AG04449 (cell line): ENCODE data around the gene IQCK.

Source experiments
- CTCF ChIA-PET: fragments of 350-600 bp; formaldehyde crosslinking; extraction: SDS; loops from one replicate; lab custom pipeline; 2021; ENCODE audit warnings: antibody characterized with exemption; lab: Yijun Ruan, JAX
- POLR2A ChIA-PET: fragments of 400-600, 350-600 bp; formaldehyde crosslinking; extraction: SDS; loops from one replicate; lab custom pipeline; 2020; ENCODE audit warnings: antibody characterized with exemption, inconsistent platforms; lab: Yijun Ruan, JAX
- DNase-seq: peaks from one replicate; pipeline ENCODE4 v3.0.0-alpha.2; 2010; ENCODE audit warnings: low read depth, low spot score
- H3K4me3 ChIP-seq: 2 replicates; pipeline ENCODE4 v1.5.1; 2011; ENCODE audit warnings: low read depth, mild to moderate bottlenecking, control low read depth, low read length
- TF ChIP-seq, protein P1 (sequence below): IDR thresholded peaks from one replicate; pipeline ENCODE4 v1.5.1; 2011; ENCODE audit warnings: mild to moderate bottlenecking, moderate library complexity, low read length, control low read depth, inconsistent platforms; ENCODE audit not compliant: insufficient read depth; ENCODE audit errors: missing control alignments

The IQCK gene

DNA sequence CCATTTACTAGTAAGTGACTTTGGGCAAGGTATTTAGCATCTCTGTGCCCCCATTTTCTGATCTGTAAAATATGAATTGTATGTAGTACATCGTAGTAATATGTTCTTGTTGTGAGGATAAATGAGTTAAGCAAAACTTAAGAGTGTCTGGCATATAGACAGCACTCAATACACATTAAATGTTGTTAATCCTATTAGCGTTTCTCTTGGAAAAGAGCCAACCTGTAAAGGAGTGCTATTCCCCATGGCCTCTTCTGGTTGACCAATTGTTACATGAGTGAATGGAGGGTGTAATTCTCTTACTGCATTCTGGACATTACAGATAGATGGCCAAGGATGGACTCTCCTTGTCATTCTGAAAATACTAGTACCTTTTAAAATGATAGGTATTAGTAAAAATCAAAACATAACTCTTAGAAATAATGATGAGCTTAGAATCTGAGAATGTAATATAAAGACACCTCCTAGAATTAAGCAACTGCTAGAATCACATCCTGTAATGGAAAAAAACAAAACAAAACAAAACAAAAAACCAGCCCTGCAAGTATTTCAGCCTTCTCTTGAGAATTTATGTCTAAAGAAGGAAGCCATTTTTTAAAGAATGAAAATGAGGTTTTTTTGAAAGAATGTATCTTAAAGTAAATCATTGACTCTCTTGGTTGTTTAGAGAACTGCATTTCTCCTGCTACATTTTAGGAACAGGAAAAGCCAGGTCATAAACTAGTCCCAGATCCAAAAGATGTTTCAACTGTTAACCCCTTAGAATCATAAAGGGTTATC lies 30.5 kb downstream of the IQCK start:
- no peak overlapping the region for H3K4me3 ChIP-seq
- no peak for DNase-seq
- TF ChIP-seq, protein P1, sequence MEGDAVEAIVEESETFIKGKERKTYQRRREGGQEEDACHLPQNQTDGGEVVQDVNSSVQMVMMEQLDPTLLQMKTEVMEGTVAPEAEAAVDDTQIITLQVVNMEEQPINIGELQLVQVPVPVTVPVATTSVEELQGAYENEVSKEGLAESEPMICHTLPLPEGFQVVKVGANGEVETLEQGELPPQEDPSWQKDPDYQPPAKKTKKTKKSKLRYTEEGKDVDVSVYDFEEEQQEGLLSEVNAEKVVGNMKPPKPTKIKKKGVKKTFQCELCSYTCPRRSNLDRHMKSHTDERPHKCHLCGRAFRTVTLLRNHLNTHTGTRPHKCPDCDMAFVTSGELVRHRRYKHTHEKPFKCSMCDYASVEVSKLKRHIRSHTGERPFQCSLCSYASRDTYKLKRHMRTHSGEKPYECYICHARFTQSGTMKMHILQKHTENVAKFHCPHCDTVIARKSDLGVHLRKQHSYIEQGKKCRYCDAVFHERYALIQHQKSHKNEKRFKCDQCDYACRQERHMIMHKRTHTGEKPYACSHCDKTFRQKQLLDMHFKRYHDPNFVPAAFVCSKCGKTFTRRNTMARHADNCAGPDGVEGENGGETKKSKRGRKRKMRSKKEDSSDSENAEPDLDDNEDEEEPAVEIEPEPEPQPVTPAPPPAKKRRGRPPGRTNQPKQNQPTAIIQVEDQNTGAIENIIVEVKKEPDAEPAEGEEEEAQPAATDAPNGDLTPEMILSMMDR, result no peak
- ChIA-PET CTCF (interaction anchor here (0.6 to 1.0 kb wide), 2 partner anchors 76 to 138 kb away, joined by 3 read pairs; no protein-coding TSS in a partner anchor), POLR2A (no interaction called here)

GRCh38 chr16:19749571-19750080 lies 31.6 kb downstream of the IQCK start:
- TF ChIP-seq, protein P1, result no peak
- ChIA-PET CTCF (interaction anchor here (1.0 kb wide), 1 partner anchor 77 kb away, joined by 3 read pairs; no protein-coding TSS in a partner anchor), POLR2A (interaction anchor here (0.6 kb wide), 2 partner anchors 134 to 149 kb away, joined by 3 to 4 read pairs; no protein-coding TSS in a partner anchor)
- no peak overlapping the region for H3K4me3 ChIP-seq
- no peak for DNase-seq

DNA sequence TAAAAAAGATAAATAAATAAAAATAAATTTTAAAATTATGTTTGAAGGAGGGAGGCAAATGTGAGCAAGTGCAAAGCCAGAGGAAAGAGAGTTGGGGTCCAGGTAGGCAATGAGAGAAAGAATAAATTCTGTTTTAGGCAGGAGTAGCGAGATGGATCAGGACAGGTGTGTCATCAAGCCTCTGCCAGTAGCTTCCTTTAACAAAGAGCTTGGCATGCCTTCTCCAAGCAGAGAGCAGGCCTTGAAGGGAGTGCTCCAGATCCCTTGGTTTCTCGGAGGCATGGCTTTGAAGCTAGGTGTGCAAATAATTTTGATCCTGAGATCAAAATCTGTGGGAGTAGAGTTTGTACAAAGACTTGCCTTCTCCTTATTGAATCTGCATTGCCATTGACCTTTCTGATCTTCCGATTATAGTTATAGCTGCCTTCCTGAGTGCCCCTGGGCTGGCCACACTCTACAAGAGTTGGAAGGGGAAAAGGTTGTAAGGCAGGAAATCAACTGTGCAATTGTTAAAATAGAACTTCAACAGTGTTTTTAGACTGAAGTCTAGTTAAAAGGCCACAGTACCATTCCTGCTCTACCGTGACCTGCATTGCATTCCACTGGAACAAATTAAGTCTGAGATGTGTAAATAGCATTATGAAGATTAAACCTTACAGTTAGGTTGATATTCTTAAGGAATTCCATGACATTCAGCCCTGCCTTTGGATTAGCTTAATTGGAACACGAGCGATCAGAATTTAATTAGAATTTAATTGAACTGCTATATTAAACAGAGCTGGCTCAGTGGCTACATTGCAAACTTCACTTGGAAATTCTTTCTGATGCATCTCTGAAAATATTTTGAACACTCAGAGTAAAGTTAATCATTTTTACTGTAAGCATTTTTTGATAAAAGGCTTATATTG lies 33.7 kb downstream of the IQCK start:
- POLR2A ChIA-PET, result no interaction called here

GRCh38 chr16:19753815-19754643 lies 36.0 kb downstream of the IQCK start:
- ChIA-PET POLR2A (no interaction called here), CTCF (interaction anchor here (0.8 kb wide), 1 partner anchor 132 kb away, joined by 3 read pairs; no protein-coding TSS in a partner anchor)
- H3K4me3 ChIP-seq, result no peak overlapping the region
- no peak for DNase-seq
- TF ChIP-seq, protein P1, result no peak

More for the DNA sequence above, 33.7 kb downstream of the IQCK start:
- no peak for DNase-seq
- no peak overlapping the region for H3K4me3 ChIP-seq
- CTCF ChIA-PET, result interaction anchor here (1.2 kb wide), 1 partner anchor 135 kb away, joined by 5 read pairs; no protein-coding TSS in a partner anchor
- TF ChIP-seq, protein P1, result no peak

- POLR2A ChIA-PET, result no interaction called here
- TF ChIP-seq, protein P1, result no peak
- no peak overlapping the region for H3K4me3 ChIP-seq
- CTCF ChIA-PET, result interaction anchor here (0.8 kb wide), 1 partner anchor 132 kb away, joined by 3 read pairs; no protein-coding TSS in a partner anchor
- DNase-seq, result no peak
Observed at GRCh38 chr16:19754644-19755036, 36.6 kb downstream of the IQCK start.
